ENCODE data around the gene CYP2J2. TPM values are rescaled to one million over a fixed set of nuclear protein-coding genes. Genes with fewer than 3 reads are reported as not detected.

CYP2J2 gene
- total RNA-seq, 1 experiment from 2014 or later = 1.6 TPM

GRCh38 chr1:59898927-59899326 lies 27.6 kb downstream of the CYP2J2 start:
- intact Hi-C loops (cut with micrococcal nuclease; ENCODE audit: unreplicated experiment) = loop anchor here (5.0 kb wide), 1 partner anchor 1158 kb away; no protein-coding TSS in a partner anchor
- TF ChIP-seq EZH2 (IDR thresholded peaks at IDR 0.05; ENCODE audit: low read depth) (no peak), CTCF (conservative IDR thresholded peaks at IDR 0.05) (no peak)
- BruUV-seq (replicated peaks) = no TSS peak
- Histone ChIP-seq H3K4me2 (peak overlapping the region; percentile 18), H3K36me3 (ENCODE audit: low read depth) (no peaks in the 10 kb centered on the region), H3K27ac (no peak overlapping the region), H2AFZ (no peak overlapping the region), H3K27me3 (ENCODE audit: insufficient read depth, low read depth) (no peaks in the 10 kb centered on the region), H4K20me1 (ENCODE audit: insufficient read depth) (no peaks in the 10 kb centered on the region), H3K9me2 (ENCODE audit: insufficient read depth) (no peaks in the 10 kb centered on the region), H3K9me3 (ENCODE audit: insufficient read depth, low read depth) (no peaks in the 10 kb centered on the region), H3K4me3 (no peak overlapping the region), H3K4me1 (replicated peaks; ENCODE audit: insufficient read depth) (peaks cover 20% of the 10 kb centered on the region), H3F3A (ENCODE audit: insufficient read depth, low read depth) (peaks cover under 1% of the 10 kb centered on the region; the same call in 1 of the 2 replicates), H3K79me2 (ENCODE audit: low read depth) (no peaks in the 10 kb centered on the region)
- ChIA-PET CTCF (no interaction called here), POLR2A (ENCODE audit: unreplicated experiment) (no interaction called here)
- peak in 1 of 2 experiments; percentile 54 for DNase-seq

GRCh38 chr1:59897165-59897564 lies 29.4 kb downstream of the CYP2J2 start:
- H3K79me2 ChIP-seq (ENCODE audit: low read depth) = no peaks in the 10 kb centered on the region
- no peak overlapping the region for H3K4me2 ChIP-seq
- no peak overlapping the region for H2AFZ ChIP-seq
- H3K27ac ChIP-seq = no peak overlapping the region
- no peaks in the 10 kb centered on the region for H3K36me3 ChIP-seq (ENCODE audit: low read depth)
- ChIA-PET POLR2A (ENCODE audit: unreplicated experiment) (no interaction called here), CTCF (no interaction called here)
- BruUV-seq (replicated peaks) = no TSS peak
- DNase-seq = no peak
- no peaks in the 10 kb centered on the region for H4K20me1 ChIP-seq (ENCODE audit: insufficient read depth)
- intact Hi-C loops (cut with micrococcal nuclease; ENCODE audit: unreplicated experiment) = loop anchor here (5.0 kb wide), 1 partner anchor 1160 kb away; no protein-coding TSS in a partner anchor
- no peaks in the 10 kb centered on the region for H3K27me3 ChIP-seq (ENCODE audit: insufficient read depth, low read depth)
- no peak for TF ChIP-seq EZH2 (IDR thresholded peaks at IDR 0.05; ENCODE audit: low read depth)
- no peak for TF ChIP-seq CTCF (conservative IDR thresholded peaks at IDR 0.05)
- no peaks in the 10 kb centered on the region for H3K9me2 ChIP-seq (ENCODE audit: insufficient read depth)
- peaks cover 16% of the 10 kb centered on the region for H3F3A ChIP-seq (ENCODE audit: insufficient read depth, low read depth)
- H3K4me1 ChIP-seq (replicated peaks; ENCODE audit: insufficient read depth) = peaks cover 36% of the 10 kb centered on the region
- no peak overlapping the region for H3K4me3 ChIP-seq
- no peaks in the 10 kb centered on the region for H3K9me3 ChIP-seq (ENCODE audit: insufficient read depth, low read depth)

- Histone ChIP-seq H3K9me3 (ENCODE audit: insufficient read depth, low read depth) (no peaks in the 10 kb centered on the region; the same call in 1 of the 2 replicates), H3F3A (ENCODE audit: insufficient read depth, low read depth) (peaks cover 24% of the 10 kb centered on the region), H3K36me3 (ENCODE audit: low read depth) (no peaks in the 10 kb centered on the region), H4K20me1 (ENCODE audit: insufficient read depth) (no peaks in the 10 kb centered on the region), H3K4me3 (peak overlapping the region; percentile 7; the same call in 1 of the 2 replicates), H3K9me2 (ENCODE audit: insufficient read depth) (no peaks in the 10 kb centered on the region), H3K27me3 (ENCODE audit: insufficient read depth, low read depth) (no peaks in the 10 kb centered on the region), H3K79me2 (ENCODE audit: low read depth) (no peaks in the 10 kb centered on the region), H2AFZ (no peak overlapping the region), H3K4me1 (replicated peaks; ENCODE audit: insufficient read depth) (peaks cover 34% of the 10 kb centered on the region), H3K27ac (peak overlapping the region; percentile 88), H3K4me2 (peak overlapping the region; percentile 68)
- intact Hi-C loops (cut with micrococcal nuclease; ENCODE audit: unreplicated experiment) = loop anchor here (1.0 kb wide), 1 partner anchor 34 kb away; no protein-coding TSS in a partner anchor
- POLR2A ChIA-PET (ENCODE audit: unreplicated experiment) = interaction anchor here (0.6 to 0.7 kb wide), 4 partner anchors 141 to 1786 kb away, joined by 4 to 5 read pairs (median 4); no protein-coding TSS in a partner anchor
- no TSS peak for BruUV-seq (replicated peaks)
- peak; percentile 50 to 95 for DNase-seq
- TF ChIP-seq CTCF (conservative IDR thresholded peaks at IDR 0.05) (no peak), EZH2 (IDR thresholded peaks at IDR 0.05; ENCODE audit: low read depth) (no peak)
- CTCF ChIA-PET = interaction anchor here (0.5 to 1.5 kb wide), 3 partner anchors 10 to 78 kb away, joined by 3 to 6 read pairs (median 4); no protein-coding TSS in a partner anchor
Observed at GRCh38 chr1:59892841-59893811, 33.4 kb downstream of the CYP2J2 start.
